Erythroblast (primary cell): Measurements from ENCODE around the gene RASSF5.

Source experiments
- GATA1 ChIP-seq: IDR thresholded peaks from 2 replicates; pipeline ENCODE4 v1.6.1; 2011; ENCODE audit warnings: low read depth, mild to moderate bottlenecking, control low read depth, low read length, moderate library complexity
- POLR2A ChIP-seq: IDR thresholded peaks from 2 replicates; pipeline ENCODE4 v1.6.1; 2011; ENCODE audit warnings: mild to moderate bottlenecking, low read length

DNA sequence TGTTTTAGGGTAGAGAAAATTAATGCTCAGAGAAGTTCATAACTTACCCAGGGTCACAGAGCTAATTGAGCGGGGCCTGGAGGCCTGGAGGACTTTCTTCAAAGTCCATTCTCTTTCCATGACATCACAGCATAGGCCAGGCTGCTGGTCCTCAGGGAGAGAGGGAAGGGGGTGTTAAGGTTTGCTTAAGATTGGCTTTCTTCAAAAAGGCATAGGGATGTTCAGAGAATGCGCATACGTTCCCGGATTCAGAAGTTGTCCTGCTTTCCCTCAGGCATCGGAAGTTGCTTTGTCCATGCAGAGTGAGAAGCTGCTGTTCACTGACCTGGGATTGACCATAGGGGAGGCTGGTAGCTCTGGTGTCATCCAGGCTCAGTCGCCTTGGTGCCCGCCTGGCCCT, 25.0 kb downstream of the RASSF5 start:
- TF ChIP-seq POLR2A (no peak), GATA1 (no peak)
